Activated CD8-positive, alpha-beta memory T cell treated with anti-CD3 and anti-CD28 coated beads, Interleukin-2, amount 50 U/mL, for 24 hours (primary cell): ENCODE data around the gene CEP44.
"Not testable (repeated sequence)": the region's sequence is repeated elsewhere in the genome, so short reads cannot be mapped to it uniquely, and the experiment has no call there.

ENCODE experiments used
- DNase-seq: peaks from one replicate; pipeline ENCODE4 v3.0.0-alpha.2; 2020; ENCODE audit errors: extremely low read depth

The CEP44 gene

DNA sequence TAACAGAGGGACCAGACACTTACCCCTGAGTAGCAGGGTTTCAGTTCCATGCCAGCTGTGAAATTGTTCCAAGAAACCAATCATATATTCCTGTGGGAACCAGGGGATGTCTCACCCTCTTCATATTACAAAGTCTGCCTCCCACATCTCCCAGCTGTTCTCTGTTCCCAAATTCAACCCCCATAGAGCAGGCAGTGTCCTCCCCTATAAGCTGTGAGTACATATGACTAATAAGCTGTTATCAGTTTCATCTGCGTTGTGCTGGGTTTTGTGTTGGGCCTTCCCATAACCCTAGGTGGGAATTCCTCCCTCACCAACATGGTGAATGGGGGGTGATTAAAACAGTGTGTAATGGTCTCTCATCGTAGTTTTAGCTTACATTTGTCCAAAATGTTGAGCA lies 41.0 kb downstream of the CEP44 start:
- no peak for DNase-seq

DNA sequence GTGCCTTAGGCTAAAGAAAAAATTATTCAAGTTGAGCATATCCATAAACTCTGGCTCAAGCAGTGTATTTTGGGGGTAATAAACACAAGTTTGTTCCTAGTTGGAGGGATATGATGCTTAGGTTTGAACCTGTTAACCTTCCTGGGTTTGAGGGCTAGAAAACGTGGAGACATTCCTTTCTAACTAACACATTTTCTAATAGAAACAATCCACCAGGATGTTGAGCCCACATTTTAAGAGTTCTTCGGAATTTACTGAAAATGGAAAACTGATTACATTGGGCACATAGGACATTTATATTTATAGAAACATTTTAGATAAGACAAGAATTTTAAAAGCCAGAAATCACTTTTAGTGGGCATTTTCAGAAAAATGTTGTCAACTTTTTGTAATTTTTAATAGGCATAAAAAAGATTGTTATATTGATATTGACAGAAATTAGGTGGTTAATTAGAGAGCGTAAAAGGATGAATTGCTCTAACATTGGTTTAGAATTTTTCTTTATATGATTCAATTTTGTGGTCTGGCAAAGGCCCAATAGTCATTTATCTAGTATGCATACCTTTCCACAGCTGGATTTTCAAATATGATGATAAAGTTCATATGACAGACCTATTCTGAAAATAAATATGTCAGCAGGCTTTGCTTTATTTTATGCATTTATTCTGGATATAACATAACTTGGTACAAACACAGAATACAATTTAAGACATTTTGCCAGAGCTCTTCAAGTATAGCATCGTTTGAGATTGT lies 49.2 kb downstream of the CEP44 start:
- DNase-seq = no peak

DNA sequence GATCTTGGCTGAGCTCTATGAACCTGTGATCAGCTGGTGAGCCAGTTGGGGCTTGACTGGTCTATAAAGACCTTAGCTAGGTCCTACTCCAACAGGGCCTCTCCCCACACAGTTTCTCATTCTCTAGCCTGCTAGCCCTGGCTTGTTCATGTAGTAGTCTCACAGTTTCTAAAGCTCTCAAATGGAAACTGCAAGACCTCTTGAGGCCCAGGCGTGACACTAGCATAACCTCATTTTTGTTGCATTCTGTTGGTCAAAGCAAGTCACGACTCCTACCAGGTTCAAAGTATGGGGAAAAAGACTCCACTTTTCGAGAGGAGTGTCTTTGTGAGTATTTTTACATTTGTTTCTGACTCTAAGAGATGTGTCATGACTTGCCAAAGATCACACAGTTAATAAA lies 50.9 kb downstream of the CEP44 start:
- no peak for DNase-seq

DNA sequence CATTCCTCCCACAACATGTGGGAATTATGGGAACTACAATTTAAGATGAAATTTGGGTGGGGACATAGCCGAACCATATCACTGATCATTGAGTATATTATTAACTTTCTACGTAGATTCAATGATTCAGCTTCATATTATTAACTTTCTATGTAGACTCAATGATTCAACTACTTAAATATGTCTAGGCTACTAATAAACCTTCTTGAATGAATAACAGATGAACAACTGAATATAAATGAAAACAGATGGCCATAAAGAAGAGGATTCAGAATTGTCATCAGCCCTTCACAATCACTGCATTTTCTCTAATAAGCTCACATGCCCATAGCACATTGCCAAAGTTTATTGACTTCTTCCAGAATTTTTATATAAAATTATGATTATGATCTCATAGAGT lies 57.0 kb downstream of the CEP44 start:
- no peak for DNase-seq

DNA sequence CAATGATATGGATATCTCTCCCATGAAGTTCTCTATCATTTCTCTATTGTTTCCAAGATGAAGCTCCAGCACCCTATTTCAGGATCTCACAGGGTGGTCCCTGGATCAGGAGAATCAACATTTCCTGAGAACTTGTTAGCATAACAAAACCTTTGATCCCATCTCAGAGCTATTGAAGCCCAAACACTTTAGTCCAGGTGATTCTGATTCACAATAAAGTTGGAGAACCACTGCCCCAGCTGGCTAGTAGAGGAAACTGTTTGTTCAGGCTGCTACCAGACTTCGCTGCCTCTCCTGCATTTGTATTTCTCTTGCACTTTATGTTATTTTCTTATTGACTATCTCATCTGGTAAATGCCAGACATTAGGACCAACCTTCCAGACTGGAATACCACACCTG lies 65.4 kb downstream of the CEP44 start:
- no peak for DNase-seq

DNA sequence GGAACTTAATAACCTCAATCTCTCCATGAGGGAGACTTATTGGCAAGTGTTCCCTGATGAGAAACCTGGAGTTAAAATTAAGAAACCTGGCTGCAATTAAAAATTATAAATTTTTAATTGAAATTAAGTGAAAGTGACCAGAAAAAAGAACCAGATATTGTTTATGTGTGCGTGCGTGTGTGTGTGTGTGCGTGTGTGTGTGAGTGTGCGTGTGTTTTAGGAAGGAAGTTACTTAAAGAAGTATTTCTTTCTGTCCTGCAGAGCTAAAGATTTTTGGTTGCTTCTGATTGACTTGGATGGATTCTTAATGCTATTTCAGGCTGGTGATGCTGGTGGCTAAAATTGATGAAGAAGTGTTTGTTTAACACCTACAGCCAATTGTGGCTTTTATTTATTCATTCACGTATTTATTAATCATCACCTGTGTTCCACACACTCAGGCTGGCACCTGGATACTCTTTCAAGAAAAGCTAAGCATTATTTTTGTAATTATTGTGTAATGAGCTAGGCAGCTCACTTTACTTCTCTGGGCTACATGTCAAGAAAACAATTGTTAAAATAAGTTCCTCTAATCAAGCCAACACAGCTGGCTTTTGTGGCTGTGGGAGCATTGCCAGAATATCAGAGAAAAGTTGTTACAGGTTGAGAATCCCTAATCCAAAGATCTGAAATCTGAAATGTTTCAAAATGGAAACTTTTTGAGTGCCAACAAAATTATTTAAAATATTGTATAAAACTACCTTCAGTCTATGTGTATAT lies 68.5 kb downstream of the CEP44 start:
- no peak for DNase-seq

DNA sequence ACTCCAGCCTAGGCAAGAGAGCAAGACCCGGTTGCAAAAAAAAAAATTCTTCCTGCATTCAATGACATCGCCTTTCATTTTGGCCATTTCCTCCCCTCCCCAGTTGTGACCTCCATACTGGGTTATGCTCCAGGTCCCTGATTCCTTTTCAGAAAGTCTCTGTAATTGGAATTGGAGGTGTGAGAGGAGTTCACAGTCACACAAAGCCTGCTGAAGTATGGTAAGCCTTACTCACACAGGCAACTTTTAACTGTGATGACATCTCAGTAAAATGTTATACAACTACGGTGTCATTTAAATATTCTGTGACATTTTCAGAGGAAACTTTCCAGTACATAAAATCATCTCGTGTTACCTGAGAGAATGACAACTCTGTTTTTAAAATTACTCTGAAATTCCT lies 73.6 kb downstream of the CEP44 start:
- no peak for DNase-seq

DNA sequence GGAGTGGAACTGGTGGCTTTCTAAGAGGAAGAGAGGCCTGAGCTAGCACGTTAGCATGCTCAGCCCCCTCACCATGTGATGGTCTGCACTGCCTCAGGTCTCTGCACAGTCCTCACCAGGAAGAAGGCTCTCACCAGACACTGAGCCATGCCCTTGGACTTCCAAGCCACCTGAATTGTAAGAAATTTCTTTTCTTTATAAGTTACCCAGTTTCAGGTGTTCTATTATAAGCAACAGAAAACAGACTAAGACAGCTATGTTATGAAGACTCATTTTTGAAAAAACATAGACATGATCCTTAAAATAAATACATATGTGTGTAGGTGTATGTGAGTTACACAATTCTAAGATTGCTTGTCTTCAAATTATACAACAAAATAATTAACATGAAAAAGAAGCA lies 74.7 kb downstream of the CEP44 start:
- DNase-seq = no peak

DNA sequence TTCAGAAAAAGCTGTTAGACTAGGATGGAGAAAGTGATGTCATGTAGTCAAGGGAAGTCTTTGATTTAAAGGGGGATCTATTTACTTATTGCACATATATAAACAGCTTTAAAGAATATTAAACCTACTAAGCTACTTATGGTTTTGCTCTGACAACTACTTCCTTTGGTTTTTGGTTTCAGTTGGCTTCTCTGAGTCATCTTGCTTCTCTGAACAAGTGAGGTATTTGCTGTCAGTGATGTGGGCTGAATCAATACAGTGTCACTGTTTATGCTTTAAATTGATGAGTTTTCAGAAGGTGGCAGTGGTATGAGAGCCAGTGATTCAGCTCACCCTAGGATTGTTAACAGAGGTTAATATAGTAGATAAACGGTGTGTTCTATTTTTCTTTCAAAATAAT lies 75.1 kb downstream of the CEP44 start:
- DNase-seq = no peak

DNA sequence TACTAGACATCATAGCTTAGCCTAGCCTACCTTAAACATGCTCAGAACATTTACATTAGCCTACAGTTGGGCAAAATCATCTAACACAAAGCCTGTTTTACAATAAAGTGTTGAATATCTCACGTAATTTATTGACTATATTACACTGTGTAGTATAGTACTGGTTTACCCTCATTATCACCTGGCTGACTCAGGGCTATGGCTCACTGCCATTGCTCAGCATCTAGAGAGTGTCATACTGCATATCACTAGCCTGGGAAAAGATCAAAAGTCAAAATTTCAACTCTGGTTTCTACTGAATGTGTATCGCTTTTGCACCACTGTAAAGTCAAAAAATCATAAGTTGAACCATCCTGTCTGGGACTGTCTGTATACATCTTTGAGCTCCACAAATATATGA lies 78.6 kb downstream of the CEP44 start:
- DNase-seq = no peak

DNA sequence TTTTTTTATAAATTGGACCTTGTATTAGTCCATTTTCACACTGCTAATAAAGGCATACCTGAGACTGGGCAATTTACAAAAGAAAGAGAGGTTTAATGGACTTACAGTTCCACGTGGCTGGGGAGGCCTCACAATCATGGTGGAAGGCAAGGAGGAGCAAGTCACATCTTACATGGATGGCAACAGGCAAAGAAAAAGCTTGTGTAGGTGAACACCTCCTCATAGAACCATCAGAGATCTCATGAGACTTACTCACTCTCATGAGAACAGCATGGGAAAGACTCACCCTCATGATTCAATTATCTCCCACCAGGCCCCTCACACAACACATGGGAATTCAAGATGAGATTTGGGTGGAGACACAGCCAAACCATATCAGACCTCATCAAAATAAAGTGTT lies 80.1 kb downstream of the CEP44 start:
- DNase-seq = not testable (repeated sequence)

DNA sequence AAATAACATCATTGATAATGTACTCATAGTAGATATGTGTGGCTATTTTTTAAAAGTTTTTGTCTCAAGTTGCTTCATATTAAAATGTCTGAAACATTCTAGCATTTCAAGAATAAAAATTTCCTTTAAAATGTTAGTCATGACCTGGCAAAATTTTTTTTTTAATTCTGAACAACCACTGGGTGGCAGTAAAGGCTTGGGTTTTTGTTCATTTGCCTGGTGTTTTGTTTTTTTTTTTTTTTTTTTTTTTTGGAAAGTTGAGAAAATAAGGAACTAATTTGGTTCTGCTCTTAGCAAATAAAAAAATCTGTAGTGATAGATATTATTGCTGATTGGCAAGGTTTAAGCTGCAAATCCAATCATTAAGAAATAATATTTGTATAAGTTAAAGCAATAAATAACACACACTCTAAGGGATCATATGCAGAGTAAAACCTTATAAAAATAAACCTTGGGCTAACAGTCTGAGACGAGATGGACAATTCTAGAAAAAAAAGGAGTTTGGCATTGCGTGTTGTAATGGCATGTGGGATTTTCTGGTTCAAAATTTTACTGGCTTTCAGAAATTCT lies 81.4 kb downstream of the CEP44 start:
- no peak for DNase-seq

DNA sequence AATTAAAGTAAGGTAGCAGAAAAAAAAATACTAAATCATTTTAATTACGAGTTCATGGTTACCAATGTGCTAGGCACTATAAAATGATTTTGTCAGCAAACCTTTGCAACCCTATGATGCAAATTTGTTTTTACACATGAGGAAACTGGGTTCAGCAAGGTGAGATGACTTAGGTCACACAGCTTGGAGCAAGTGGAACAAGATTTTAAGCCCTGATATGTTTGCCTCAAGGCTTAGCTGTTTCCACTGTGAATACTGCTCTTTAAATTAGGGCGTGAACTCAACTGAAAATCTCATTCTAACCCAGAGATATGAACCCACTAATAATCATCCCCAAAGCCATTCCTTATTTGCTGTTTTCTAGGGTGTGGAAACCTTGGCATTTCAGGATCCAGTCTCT lies 86.3 kb downstream of the CEP44 start:
- no peak for DNase-seq

DNA sequence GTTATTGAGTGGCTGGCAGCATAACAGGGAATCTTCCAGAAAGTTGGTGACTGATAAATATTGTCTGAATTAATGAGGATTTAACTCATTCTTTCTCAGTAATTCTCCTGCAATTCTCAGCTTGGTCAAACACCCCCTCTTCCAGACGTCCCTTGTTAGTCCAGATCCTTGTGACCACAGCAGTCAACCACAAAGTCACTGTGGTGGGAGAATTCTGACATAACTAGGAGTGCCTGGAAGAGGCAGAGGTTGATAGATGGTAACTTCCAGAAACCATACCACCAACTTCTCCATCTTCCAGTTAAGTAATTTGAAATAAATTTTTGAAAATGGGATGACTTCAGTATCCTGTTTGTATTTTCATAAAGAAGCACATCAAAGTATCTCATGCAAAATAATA lies 90.1 kb downstream of the CEP44 start:
- DNase-seq = no peak

DNA sequence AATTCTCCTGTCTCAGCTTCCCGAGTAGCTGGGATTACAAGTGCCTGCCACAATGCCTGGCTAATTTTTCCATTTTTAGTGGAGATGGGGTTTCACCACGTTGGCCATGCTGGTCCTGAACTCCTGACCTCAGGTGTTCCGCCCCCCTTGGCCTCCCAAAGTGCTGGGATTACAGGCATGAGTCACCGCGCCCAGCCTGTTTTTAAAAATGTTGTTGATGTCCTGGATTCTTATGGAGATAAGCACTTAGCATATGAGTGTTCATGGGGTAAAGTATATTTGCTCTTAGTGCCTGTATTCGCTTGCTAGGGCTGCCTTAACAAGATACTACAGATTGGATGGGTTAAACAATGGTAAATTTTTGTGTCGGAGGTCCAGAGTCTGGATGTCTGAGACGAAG lies 91.7 kb downstream of the CEP44 start:
- no peak for DNase-seq

DNA sequence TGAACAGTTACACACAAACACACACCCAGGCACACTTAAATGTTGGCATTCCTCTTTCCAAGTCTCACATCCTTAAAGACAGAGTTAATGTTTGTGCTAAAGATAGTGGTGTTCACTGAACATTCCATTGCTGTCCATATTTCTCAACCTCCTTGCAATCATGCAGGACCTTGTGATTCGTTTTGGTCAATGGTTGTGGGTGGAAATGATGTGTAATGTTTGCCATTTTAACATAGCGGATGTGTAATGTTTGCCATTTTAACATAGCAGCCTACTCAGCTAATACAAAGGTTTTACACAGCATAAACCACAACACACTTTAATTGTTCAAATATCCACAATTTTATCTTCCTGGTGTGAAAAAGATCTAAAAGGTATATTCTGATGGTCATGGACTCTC lies 93.9 kb downstream of the CEP44 start:
- DNase-seq = no peak

DNA sequence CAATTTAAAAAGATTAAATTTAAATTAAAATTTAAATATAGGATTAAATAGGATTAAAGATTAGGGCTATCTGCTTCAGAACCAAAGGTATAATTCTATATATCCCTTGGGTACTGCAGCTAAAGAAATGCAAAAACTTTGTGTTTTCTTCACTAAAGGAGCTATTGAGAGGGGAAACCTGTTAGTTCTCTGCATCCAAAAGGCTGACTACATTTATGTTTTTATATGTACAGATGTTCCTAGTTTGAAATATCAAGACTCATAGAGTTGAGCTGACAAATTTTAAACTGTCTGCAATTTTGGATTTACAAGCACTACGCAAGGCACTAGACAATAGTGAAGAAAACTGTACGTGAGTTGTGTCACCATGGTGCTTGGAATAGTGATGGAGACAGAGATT lies 95.2 kb downstream of the CEP44 start:
- DNase-seq = no peak

DNA sequence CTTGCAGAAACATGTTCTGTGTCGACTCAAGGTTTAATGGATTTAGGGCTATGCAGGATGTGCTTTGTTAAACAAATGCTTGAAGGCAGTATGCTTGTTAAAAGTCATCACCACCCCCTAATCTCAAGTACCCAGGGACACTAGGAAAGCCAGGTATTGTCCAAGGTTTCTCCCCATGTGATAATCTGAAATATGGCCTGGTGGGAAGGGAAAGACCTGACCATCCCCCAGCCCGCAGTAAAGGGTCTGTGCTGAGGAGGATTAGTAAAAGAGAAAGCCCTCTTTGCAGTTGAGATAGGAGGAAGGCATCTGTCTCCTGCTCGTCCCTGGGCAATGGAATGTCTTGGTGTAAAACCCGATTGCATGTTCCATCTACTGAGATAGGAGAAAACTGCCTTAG lies 96.5 kb downstream of the CEP44 start:
- not testable (repeated sequence) for DNase-seq

DNA sequence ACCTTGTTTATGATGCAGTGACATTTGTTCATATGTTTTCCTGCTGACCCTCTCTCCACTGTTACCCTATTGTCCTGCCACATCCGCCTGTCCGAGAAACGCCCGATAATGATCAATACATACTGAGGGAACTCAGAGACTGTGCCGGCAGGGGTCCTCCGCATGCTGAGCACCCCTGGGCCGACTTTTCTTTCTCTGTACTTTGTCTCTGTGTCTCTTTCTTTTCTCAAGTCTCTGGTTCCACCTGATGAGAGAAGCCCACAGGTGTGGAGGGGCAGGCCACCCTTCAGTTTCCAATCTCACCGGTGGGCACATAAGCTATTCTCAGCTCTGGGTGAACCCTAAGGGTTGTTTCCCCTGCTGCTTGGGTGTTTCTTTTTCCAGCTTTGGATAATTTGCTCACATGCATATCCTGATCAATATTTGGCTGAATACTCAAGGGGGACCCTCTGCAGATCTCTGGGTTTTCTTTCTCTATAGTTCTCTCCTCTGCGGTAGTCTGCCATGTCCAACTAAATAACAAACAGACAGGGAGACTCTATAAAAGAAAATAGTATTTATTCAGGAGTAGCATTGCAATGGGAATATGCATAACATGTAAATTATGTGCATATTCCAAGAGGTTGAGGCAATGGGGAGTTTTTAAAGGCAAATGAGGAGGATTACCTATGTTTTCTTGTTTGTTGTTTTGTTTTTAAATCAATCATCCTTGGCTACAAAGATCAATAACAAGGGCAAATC lies 97.2 kb downstream of the CEP44 start:
- DNase-seq = no peak

DNA sequence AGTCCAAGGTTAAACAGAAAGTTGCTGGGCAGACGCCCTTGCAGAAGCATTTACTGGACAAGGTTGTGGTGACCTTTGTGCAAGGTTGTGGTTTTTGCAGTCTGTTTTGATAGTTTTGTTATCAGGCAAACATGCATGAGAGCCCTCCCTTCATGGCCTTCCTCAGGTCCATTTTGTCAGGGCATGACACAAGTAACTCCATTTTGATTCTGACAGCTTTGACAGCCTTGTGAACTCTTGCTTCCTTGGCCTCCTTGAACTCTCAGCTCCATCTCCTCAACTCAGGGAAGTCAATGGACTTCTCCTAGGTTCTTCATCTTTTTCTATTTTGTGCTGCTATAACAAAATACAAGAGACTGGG lies 97.7 kb downstream of the CEP44 start:
- DNase-seq = no peak
